GM12878 (cell line): ENCODE measurements around the gene SYNGAP1.

ENCODE experiments used
- TAF1 ChIP-seq: IDR thresholded peaks from 2 replicates; pipeline ENCODE4 v1.6.1; 2011; ENCODE audit warnings: mild to moderate bottlenecking, low read depth, low read length, borderline replicate concordance
- TF ChIP-seq, protein P1 (sequence below), 3 experiments: IDR thresholded peaks in 2 of 3; conservative IDR thresholded peaks in 1 of 3; 2 replicates each; pipeline ENCODE4 v1.5.1; 2011; ENCODE audit warnings: low read depth in 3 of 3, low read length in 3 of 3, mild to moderate bottlenecking in 3 of 3, control low read depth in 2 of 3, moderate library complexity in 2 of 3, inconsistent platforms in 1 of 3, mixed read lengths in 1 of 3; ENCODE audit not compliant: control insufficient read depth in 2 of 3, insufficient read depth in 1 of 3; ENCODE audit errors: extremely low read depth in 1 of 3

GRCh38 chr6:33456156-33456555, 36.3 kb downstream of the SYNGAP1 start:
- no peak for TF ChIP-seq TAF1
- TF ChIP-seq, protein P1, sequence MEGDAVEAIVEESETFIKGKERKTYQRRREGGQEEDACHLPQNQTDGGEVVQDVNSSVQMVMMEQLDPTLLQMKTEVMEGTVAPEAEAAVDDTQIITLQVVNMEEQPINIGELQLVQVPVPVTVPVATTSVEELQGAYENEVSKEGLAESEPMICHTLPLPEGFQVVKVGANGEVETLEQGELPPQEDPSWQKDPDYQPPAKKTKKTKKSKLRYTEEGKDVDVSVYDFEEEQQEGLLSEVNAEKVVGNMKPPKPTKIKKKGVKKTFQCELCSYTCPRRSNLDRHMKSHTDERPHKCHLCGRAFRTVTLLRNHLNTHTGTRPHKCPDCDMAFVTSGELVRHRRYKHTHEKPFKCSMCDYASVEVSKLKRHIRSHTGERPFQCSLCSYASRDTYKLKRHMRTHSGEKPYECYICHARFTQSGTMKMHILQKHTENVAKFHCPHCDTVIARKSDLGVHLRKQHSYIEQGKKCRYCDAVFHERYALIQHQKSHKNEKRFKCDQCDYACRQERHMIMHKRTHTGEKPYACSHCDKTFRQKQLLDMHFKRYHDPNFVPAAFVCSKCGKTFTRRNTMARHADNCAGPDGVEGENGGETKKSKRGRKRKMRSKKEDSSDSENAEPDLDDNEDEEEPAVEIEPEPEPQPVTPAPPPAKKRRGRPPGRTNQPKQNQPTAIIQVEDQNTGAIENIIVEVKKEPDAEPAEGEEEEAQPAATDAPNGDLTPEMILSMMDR (IDR thresholded peaks at IDR 0.05 in 2 of 3, conservative IDR thresholded peaks at IDR 0.05 in 1 of 3; ENCODE audit: control insufficient read depth in 2 of 3, extremely low read depth in 1 of 3, insufficient read depth in 1 of 3, low read depth in 3 of 3, low read length in 3 of 3) = no peak
